HCT116 (cell line): ENCODE data around the gene ZCCHC10.

Experiments used
- EZH2 ChIP-seq: fragments of 200-600 bp; sonication (generic); IDR thresholded peaks from 2 replicates; pipeline ENCODE4 v1.6.1; 2017; ENCODE audit warnings: antibody characterized with exemption, mixed run types
- EZH2phosphoT487 ChIP-seq: fragments of 200-600 bp; IDR thresholded peaks from 2 replicates; pipeline ENCODE4 v1.6.1; 2018; ENCODE audit warnings: antibody characterized with exemption, borderline replicate concordance
- POLR2A ChIP-seq: IDR thresholded peaks from 2 replicates; pipeline ENCODE4 v1.7.0; 2011; ENCODE audit warnings: borderline replicate concordance; ENCODE audit not compliant: insufficient read depth, insufficient read length; ENCODE audit errors: extremely low read depth
- SIN3A ChIP-seq: IDR thresholded peaks from 2 replicates; pipeline ENCODE4 v1.6.1; 2012; ENCODE audit warnings: low read depth
- TF ChIP-seq, protein P1 (sequence below), 3 experiments: fragments of 200-600 bp in 1 of 3; sonication (generic) in 1 of 3; IDR thresholded peaks in 2 of 3; conservative IDR thresholded peaks in 1 of 3; 2 replicates each; pipeline ENCODE4 v1.5.1; 2012 to 2017; ENCODE audit warnings: low read depth in 2 of 3, low read length in 2 of 3, antibody characterized with exemption in 1 of 3, borderline replicate concordance in 1 of 3, control low read depth in 1 of 3, mild to moderate bottlenecking in 1 of 3, mixed read lengths in 1 of 3, mixed run types in 1 of 3, moderate library complexity in 1 of 3; ENCODE audit not compliant: insufficient read depth in 1 of 3
- TF ChIP-seq, protein P2 (sequence below): IDR thresholded peaks from 2 replicates; pipeline ENCODE4 v1.6.1; 2011; ENCODE audit warnings: mild to moderate bottlenecking, low read length, moderate library complexity; ENCODE audit not compliant: insufficient replicate concordance; ENCODE audit errors: extremely low read depth

DNA sequence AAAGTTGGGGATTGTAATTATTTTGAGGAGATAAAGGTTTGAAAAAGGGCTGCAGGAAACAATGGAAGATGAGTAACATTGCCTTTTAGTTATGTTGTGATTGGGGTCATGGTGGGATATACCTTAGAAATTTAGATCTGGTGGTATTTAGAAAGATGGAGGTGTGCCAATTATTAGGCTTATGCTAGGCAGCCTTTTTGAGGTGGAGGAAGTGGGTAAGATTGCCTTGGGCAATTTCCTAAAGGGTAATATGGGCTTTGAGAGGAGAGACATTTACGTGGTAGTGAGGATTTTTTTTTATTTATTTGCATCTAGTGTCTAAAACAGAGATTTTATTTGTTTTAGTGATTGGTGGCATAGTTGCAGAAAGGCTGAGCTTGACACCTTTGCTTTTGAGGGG is 35.9 kb upstream of the ZCCHC10 start:
- no peak for TF ChIP-seq SIN3A
- TF ChIP-seq, protein P1, sequence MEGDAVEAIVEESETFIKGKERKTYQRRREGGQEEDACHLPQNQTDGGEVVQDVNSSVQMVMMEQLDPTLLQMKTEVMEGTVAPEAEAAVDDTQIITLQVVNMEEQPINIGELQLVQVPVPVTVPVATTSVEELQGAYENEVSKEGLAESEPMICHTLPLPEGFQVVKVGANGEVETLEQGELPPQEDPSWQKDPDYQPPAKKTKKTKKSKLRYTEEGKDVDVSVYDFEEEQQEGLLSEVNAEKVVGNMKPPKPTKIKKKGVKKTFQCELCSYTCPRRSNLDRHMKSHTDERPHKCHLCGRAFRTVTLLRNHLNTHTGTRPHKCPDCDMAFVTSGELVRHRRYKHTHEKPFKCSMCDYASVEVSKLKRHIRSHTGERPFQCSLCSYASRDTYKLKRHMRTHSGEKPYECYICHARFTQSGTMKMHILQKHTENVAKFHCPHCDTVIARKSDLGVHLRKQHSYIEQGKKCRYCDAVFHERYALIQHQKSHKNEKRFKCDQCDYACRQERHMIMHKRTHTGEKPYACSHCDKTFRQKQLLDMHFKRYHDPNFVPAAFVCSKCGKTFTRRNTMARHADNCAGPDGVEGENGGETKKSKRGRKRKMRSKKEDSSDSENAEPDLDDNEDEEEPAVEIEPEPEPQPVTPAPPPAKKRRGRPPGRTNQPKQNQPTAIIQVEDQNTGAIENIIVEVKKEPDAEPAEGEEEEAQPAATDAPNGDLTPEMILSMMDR (IDR thresholded peaks at IDR 0.05 in 2 of 3, conservative IDR thresholded peaks at IDR 0.05 in 1 of 3; ENCODE audit: borderline replicate concordance in 1 of 3, insufficient read depth in 1 of 3, low read depth in 2 of 3, low read length in 2 of 3) = no peak
- TF ChIP-seq EZH2phosphoT487 = no peak
- TF ChIP-seq EZH2 = no peak
- TF ChIP-seq POLR2A = no peak
- TF ChIP-seq, protein P2, sequence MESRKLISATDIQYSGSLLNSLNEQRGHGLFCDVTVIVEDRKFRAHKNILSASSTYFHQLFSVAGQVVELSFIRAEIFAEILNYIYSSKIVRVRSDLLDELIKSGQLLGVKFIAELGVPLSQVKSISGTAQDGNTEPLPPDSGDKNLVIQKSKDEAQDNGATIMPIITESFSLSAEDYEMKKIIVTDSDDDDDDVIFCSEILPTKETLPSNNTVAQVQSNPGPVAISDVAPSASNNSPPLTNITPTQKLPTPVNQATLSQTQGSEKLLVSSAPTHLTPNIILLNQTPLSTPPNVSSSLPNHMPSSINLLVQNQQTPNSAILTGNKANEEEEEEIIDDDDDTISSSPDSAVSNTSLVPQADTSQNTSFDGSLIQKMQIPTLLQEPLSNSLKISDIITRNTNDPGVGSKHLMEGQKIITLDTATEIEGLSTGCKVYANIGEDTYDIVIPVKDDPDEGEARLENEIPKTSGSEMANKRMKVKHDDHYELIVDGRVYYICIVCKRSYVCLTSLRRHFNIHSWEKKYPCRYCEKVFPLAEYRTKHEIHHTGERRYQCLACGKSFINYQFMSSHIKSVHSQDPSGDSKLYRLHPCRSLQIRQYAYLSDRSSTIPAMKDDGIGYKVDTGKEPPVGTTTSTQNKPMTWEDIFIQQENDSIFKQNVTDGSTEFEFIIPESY = no peak
